ENCODE measurements around the gene SLC9C1.

DNA sequence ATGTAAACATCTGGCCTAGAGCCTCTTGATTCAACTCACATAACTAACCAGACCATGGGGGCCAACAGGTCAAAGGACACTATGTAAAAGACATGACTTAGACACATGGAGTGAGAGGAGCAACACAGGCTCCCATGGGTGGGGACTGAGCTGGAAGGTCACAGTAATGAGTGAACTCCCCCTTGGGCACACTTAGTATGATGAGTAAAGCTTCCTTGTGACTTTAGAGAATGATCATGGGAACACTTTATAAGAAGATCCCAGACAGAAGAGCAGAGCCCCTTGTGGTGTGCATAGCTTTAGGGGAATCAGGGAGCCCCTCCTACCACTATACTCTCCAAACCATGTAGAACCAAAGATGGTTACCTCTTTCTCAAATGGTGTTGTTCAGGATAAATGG lies 171.1 kb downstream of the SLC9C1 start:
- TF ChIP-seq CTCF (IDR thresholded peaks at IDR 0.05) = no peak
- TF ChIP-seq POLR2A (IDR thresholded peaks at IDR 0.05) = no peak
